ENCODE measurements around the gene MARCHF9.

Gene MARCHF9

GRCh38 chr12:57724003-57724935 is 30.6 kb upstream of the MARCHF9 start:
- no peak for DNase-seq (ENCODE audit: low spot score)

GRCh38 chr12:57724936-57725740 is 29.8 kb upstream of the MARCHF9 start:
- DNase-seq (ENCODE audit: low spot score) = no peak

- DNase-seq (ENCODE audit: low spot score) = no peak
Measured at GRCh38 chr12:57725851-57726150, 29.1 kb upstream of the MARCHF9 start.

- peak; percentile 96 for DNase-seq (ENCODE audit: low spot score)
Measured at GRCh38 chr12:57726151-57726883, 28.6 kb upstream of the MARCHF9 start.

- no peak for DNase-seq (ENCODE audit: low spot score)
Measured at GRCh38 chr12:57726884-57727757, 27.8 kb upstream of the MARCHF9 start.

- no peak for DNase-seq (ENCODE audit: low spot score)
Measured at GRCh38 chr12:57727758-57728395, 27.0 kb upstream of the MARCHF9 start.

- no peak for DNase-seq (ENCODE audit: low spot score)
Measured at GRCh38 chr12:57729321-57729844, 25.5 kb upstream of the MARCHF9 start.

GRCh38 chr12:57730336-57731067 is 24.4 kb upstream of the MARCHF9 start:
- DNase-seq (ENCODE audit: low spot score) = no peak

- DNase-seq (ENCODE audit: low spot score) = no peak
Measured at GRCh38 chr12:57731411-57732080, 23.4 kb upstream of the MARCHF9 start.

GRCh38 chr12:57732270-57732669 is 22.6 kb upstream of the MARCHF9 start:
- no peak for DNase-seq (ENCODE audit: low spot score)

GRCh38 chr12:57732726-57733593 is 21.9 kb upstream of the MARCHF9 start:
- no peak for DNase-seq (ENCODE audit: low spot score)

GRCh38 chr12:57733928-57734327 is 21.0 kb upstream of the MARCHF9 start:
- DNase-seq (ENCODE audit: low spot score) = no peak

GRCh38 chr12:57734591-57734990 is 20.3 kb upstream of the MARCHF9 start:
- no peak for DNase-seq (ENCODE audit: low spot score)

- peak; percentile 78 for DNase-seq (ENCODE audit: low spot score)
Measured at GRCh38 chr12:57735198-57735855, 19.6 kb upstream of the MARCHF9 start.

- DNase-seq (ENCODE audit: low spot score) = peak; percentile 80
Measured at GRCh38 chr12:57735952-57736740, 18.8 kb upstream of the MARCHF9 start.

GRCh38 chr12:57736741-57737466 is 18.0 kb upstream of the MARCHF9 start:
- DNase-seq (ENCODE audit: low spot score) = peak; percentile 53

Data from HuH-7 (cell line).